Measurements from ENCODE around the gene LRRC36. TPM values are rescaled to one million over a fixed set of nuclear protein-coding genes. Genes with fewer than 3 reads are reported as not detected.
"Not testable (repeated sequence)": the region's sequence is repeated elsewhere in the genome, so short reads cannot be mapped to it uniquely, and the experiment has no call there.

LRRC36 gene
- total RNA-seq, 4 donors from 2014 or later = 0.30 to 4.6 (median 2.1) TPM; not detected in 1

- Histone ChIP-seq H3K27me3 (no peaks in the 10 kb centered on the region), H3K36me3 (no peaks in the 10 kb centered on the region), H3K27ac (no peak overlapping the region), H3K4me1 (no peaks in the 10 kb centered on the region), H3K4me3 (no peak overlapping the region), H3K9me3 (no peaks in the 10 kb centered on the region)
- no peak for DNase-seq (ENCODE audit: low spot score in 2 of 2)
- WGBS, 2 donors = 78 to 82% methylated on average over 3 of the region's 3 CpGs
- TF ChIP-seq EP300 (IDR thresholded peaks at IDR 0.05) (no peak), CTCF (IDR thresholded peaks at IDR 0.05) (no peak)
These were observed 19.7 kb downstream of the LRRC36 start for GRCh38 chr16:67346341-67346740.

GRCh38 chr16:67349172-67349571, 22.6 kb downstream of the LRRC36 start:
- no peak for DNase-seq (ENCODE audit: low spot score in 2 of 2)
- no peak overlapping the region for H3K27ac ChIP-seq
- no peaks in the 10 kb centered on the region for H3K4me1 ChIP-seq
- no peaks in the 10 kb centered on the region for H3K27me3 ChIP-seq
- H3K4me3 ChIP-seq = no peak overlapping the region
- no peaks in the 10 kb centered on the region for H3K9me3 ChIP-seq
- H3K36me3 ChIP-seq = no peaks in the 10 kb centered on the region
- no peak for TF ChIP-seq EP300 (IDR thresholded peaks at IDR 0.05)
- TF ChIP-seq CTCF (IDR thresholded peaks at IDR 0.05) = peak in 3 of 5 experiments; percentile 29 to 35 (median 29)

- no peaks in the 10 kb centered on the region for H3K9me3 ChIP-seq
- no peak overlapping the region for H3K4me3 ChIP-seq
- no peaks in the 10 kb centered on the region for H3K4me1 ChIP-seq
- H3K36me3 ChIP-seq = no peaks in the 10 kb centered on the region
- WGBS, 2 donors = 82 to 89% methylated on average over 1 of the region's 1 CpG
- no peak overlapping the region for H3K27ac ChIP-seq
- TF ChIP-seq EP300 (IDR thresholded peaks at IDR 0.05) (no peak), POLR2A (IDR thresholded peaks at IDR 0.05) (no peak), CTCF (IDR thresholded peaks at IDR 0.05) (no peak)
- no peak for DNase-seq (ENCODE audit: low spot score in 2 of 2)
- no peaks in the 10 kb centered on the region for H3K27me3 ChIP-seq
These were observed 23.7 kb downstream of the LRRC36 start for GRCh38 chr16:67350324-67350723.

- not testable (repeated sequence) for H3K27me3 ChIP-seq; DNase-seq (ENCODE audit: low spot score in 2 of 2); H3K27ac ChIP-seq; H3K36me3 ChIP-seq; H3K4me3 ChIP-seq; H3K4me1 ChIP-seq; H3K9me3 ChIP-seq
- 95 to 99% methylated on average over 3 of the region's 3 CpGs for WGBS, 2 donors
These were observed 25.8 kb downstream of the LRRC36 start for GRCh38 chr16:67352463-67352862.

GRCh38 chr16:67356396-67356795, 29.8 kb downstream of the LRRC36 start:
- Histone ChIP-seq H3K27me3 (peaks cover 0 to 2% of the 10 kb centered on the region in 2 donors), H3K36me3 (no peaks in the 10 kb centered on the region), H3K27ac (no peak overlapping the region), H3K4me1 (no peaks in the 10 kb centered on the region), H3K4me3 (no peak overlapping the region), H3K9me3 (no peaks in the 10 kb centered on the region)
- 54 to 65% methylated on average over 3 of the region's 3 CpGs for WGBS, 2 donors
- TF ChIP-seq POLR2A (IDR thresholded peaks at IDR 0.05) (no peak), CTCF (IDR thresholded peaks at IDR 0.05) (no peak), EP300 (IDR thresholded peaks at IDR 0.05) (no peak)
- DNase-seq (ENCODE audit: low spot score in 2 of 2) = no peak

- no peak for DNase-seq (ENCODE audit: low spot score in 2 of 2)
- Histone ChIP-seq H3K4me1 (no peaks in the 10 kb centered on the region), H3K27ac (no peak overlapping the region), H3K9me3 (no peaks in the 10 kb centered on the region), H3K4me3 (no peak overlapping the region), H3K36me3 (no peaks in the 10 kb centered on the region), H3K27me3 (peaks cover 0 to 2% of the 10 kb centered on the region in 2 donors)
- 55 to 74% methylated on average over 4 of the region's 4 CpGs for WGBS, 2 donors
- TF ChIP-seq CTCF (IDR thresholded peaks at IDR 0.05) (no peak), EP300 (IDR thresholded peaks at IDR 0.05) (no peak), POLR2A (IDR thresholded peaks at IDR 0.05) (no peak)
These were observed 30.9 kb downstream of the LRRC36 start for GRCh38 chr16:67357561-67357960.

- H3K27ac ChIP-seq; H3K4me1 ChIP-seq; H3K36me3 ChIP-seq; DNase-seq (ENCODE audit: low spot score in 2 of 2); H3K27me3 ChIP-seq; H3K9me3 ChIP-seq; H3K4me3 ChIP-seq: not testable (repeated sequence)
- 97 to 98% methylated on average over 8 of the region's 8 CpGs for WGBS, 2 donors
These were observed 33.1 kb downstream of the LRRC36 start for GRCh38 chr16:67359540-67360269.

All from tibial nerve (tissue), 4 donors.